ENCODE results near the gene ODF4. TPM values are rescaled to one million over a fixed set of nuclear protein-coding genes. Genes with fewer than 3 reads are reported as not detected.

The ODF4 gene
- total RNA-seq, result not detected in 2 replicates

GRCh38 chr17:8339540-8339939, at the start of gene ODF4:
TSS of gene ODF4 (plus strand) at chr17:8339840. CDS start at chr17:8340052, 212 bp downstream.

GRCh38 chr17:8376271-8377067, 36.8 kb downstream of the ODF4 start, which contains the start of gene KRABD2:
TSS of gene KRABD2 (minus strand) at chr17:8376704.

GRCh38 chr17:8383143-8383822, 43.6 kb downstream of the ODF4 start, which contains the start of gene RPL26:
TSS of gene RPL26 (minus strand) at chr17:8383193. CDS start at chr17:8382310, 883 bp downstream.

Small RNA genes within 50 kb of the gene (small RNA-seq; reads per million reads assigned to genes)
- gene RF00265, result not detected

Other genes with a start within 250 kb of the ODF4 start
- not detected in 2 replicates for gene ALOXE3, start 221.3 kb upstream of the ODF4 start, total RNA-seq
- gene HES7, start 215.7 kb upstream of the ODF4 start, total RNA-seq, result 0.53 and 1.0 TPM in 2 replicates
- gene PER1, start 187.4 kb upstream of the ODF4 start, total RNA-seq, result 10.5 and 11.0 TPM in 2 replicates
- gene VAMP2, start 176.9 kb upstream of the ODF4 start, total RNA-seq, result 5.1 and 6.6 TPM in 2 replicates
- gene TMEM107, start 163.5 kb upstream of the ODF4 start, total RNA-seq, result 23.1 and 26.4 TPM in 2 replicates
- gene BORCS6, start 149.7 kb upstream of the ODF4 start, total RNA-seq, result 6.1 and 7.7 TPM in 2 replicates
- 45.9 and 66.0 TPM in 2 replicates for gene AURKB, start 129.3 kb upstream of the ODF4 start, total RNA-seq
- 16.9 and 17.8 TPM in 2 replicates for gene CTC1, start 91.8 kb upstream of the ODF4 start, total RNA-seq
- 61.8 and 80.9 TPM in 2 replicates for gene PFAS, start 90.6 kb upstream of the ODF4 start, total RNA-seq
- 11.8 and 17.2 TPM in 2 replicates for gene RANGRF, start 51.2 kb upstream of the ODF4 start, total RNA-seq
- 0.80 and 1.5 TPM in 2 replicates for gene SLC25A35, start 44.4 kb upstream of the ODF4 start, total RNA-seq
- gene ARHGEF15, start 29.6 kb upstream of the ODF4 start, total RNA-seq, result 36.8 and 43.4 TPM in 2 replicates
- gene RPL26, start 43.4 kb downstream of the ODF4 start, total RNA-seq, result 3,949 and 3,967 TPM in 2 replicates
- gene RNF222, start 58.0 kb downstream of the ODF4 start, total RNA-seq, result not detected in 2 replicates
- gene NDEL1, start 96.0 kb downstream of the ODF4 start, total RNA-seq, result 61.8 and 62.6 TPM in 2 replicates

All from thoracic aorta endothelial cell (primary cell).